Erythroblast (primary cell): ENCODE measurements around the gene CFAP410.

ENCODE experiments used
- GATA1 ChIP-seq: IDR thresholded peaks from 2 replicates; pipeline ENCODE4 v1.6.1; 2011; ENCODE audit warnings: low read depth, mild to moderate bottlenecking, control low read depth, low read length, moderate library complexity
- POLR2A ChIP-seq: IDR thresholded peaks from 2 replicates; pipeline ENCODE4 v1.6.1; 2011; ENCODE audit warnings: mild to moderate bottlenecking, low read length

DNA sequence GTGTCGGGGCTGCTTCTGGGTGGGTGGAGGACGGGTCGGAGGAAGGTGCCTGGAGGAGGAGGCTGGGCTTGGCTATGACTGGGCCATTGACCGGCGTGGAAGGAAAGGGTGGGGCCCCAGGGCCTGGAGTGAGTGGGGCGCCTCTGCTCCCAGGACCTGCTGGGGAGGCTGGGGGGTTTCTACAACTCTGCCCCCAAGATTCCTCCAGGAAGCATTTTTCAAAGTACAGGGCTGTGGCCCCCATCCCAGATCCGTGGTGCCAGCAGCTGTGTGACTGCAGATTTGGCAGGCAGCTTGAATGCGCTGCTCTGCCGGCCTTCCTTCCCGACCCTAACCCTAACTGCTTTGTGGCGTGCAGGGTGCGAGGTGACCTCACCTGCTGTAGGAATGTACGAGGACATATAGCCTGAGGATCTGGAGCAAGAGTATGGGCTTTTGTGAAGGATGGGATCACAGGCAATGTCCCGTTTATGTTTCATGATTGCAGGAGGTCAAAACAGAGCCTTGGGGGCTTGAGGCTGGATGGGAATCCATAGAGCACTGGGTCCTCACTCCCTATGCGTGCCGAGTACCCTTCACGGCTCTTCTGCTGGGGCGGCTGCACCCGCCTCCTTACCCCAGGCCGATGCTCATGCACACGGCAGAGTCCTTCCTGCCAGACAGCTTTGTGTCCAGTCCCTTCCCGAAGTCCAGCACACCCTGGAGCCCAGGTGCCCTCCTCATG lies 38.9 kb upstream of the CFAP410 start:
- TF ChIP-seq POLR2A (no peak), GATA1 (no peak)
